Activated naive CD8-positive, alpha-beta T cell (primary cell): ENCODE data around the gene CEP19.
"Not testable (repeated sequence)": the region's sequence is repeated elsewhere in the genome, so short reads cannot be mapped to it uniquely, and the experiment has no call there.

ENCODE experiments used
- H3K27ac Mint-ChIP-seq: one replicate; pipeline ENCODE4 v1.8.0; 2021; ENCODE audit warnings: mixed read lengths
- H3K27me3 Mint-ChIP-seq: one replicate; pipeline ENCODE4 v1.8.0; 2021; ENCODE audit warnings: mixed read lengths
- H3K36me3 Mint-ChIP-seq: one replicate; pipeline ENCODE4 v1.8.0; 2021; ENCODE audit warnings: mixed read lengths
- H3K4me1 Mint-ChIP-seq: one replicate; pipeline ENCODE4 v1.8.0; 2021; ENCODE audit warnings: low read depth, mixed read lengths
- H3K4me3 Mint-ChIP-seq: one replicate; pipeline ENCODE4 v1.8.0; 2021; ENCODE audit warnings: mild to moderate bottlenecking, mixed read lengths
- H3K9me3 Mint-ChIP-seq: one replicate; pipeline ENCODE4 v1.8.0; 2021; ENCODE audit warnings: low read depth, mixed read lengths

Gene CEP19

GRCh38 chr3:196735751-196736150 lies 23.7 kb upstream of the CEP19 start:
- H3K9me3 Mint-ChIP-seq = no peaks in the 10 kb centered on the region
- H3K4me3 Mint-ChIP-seq = no peak overlapping the region
- peaks cover 6% of the 10 kb centered on the region for H3K36me3 Mint-ChIP-seq
- no peaks in the 10 kb centered on the region for H3K27me3 Mint-ChIP-seq
- H3K27ac Mint-ChIP-seq = no peak overlapping the region
- peaks cover 4% of the 10 kb centered on the region for H3K4me1 Mint-ChIP-seq

- Mint-ChIP-seq H3K9me3 (no peaks in the 10 kb centered on the region), H3K36me3 (peaks cover 11% of the 10 kb centered on the region), H3K27me3 (no peaks in the 10 kb centered on the region), H3K4me1 (peaks cover 13% of the 10 kb centered on the region), H3K27ac (no peak overlapping the region), H3K4me3 (no peak overlapping the region)
Observed at GRCh38 chr3:196726788-196727675, 15.0 kb upstream of the CEP19 start.

DNA sequence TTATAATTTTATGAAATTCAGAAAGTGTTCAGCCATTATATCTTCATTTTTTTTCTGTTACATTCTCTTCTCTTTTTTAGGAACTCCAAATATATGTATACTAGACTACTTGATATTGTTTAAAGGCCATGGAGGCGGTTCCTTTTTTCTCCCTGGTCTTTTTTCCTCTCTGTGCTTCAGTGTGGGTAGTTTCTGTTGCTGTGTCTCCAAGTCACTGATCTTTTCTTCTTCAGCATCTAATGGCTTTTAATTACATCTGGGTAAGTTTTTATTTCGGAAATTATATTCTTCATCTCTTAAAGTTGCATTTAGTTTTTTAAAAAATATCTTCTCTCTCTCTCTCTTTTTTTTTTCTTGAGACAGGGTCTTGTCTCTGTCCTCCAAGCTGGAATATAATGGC lies 9.0 kb upstream of the CEP19 start:
- H3K4me1 Mint-ChIP-seq = peaks cover 7% of the 10 kb centered on the region
- no peak overlapping the region for H3K27ac Mint-ChIP-seq
- H3K36me3 Mint-ChIP-seq = peaks cover 21% of the 10 kb centered on the region
- H3K9me3 Mint-ChIP-seq = no peaks in the 10 kb centered on the region
- H3K27me3 Mint-ChIP-seq = no peaks in the 10 kb centered on the region
- H3K4me3 Mint-ChIP-seq = no peak overlapping the region

DNA sequence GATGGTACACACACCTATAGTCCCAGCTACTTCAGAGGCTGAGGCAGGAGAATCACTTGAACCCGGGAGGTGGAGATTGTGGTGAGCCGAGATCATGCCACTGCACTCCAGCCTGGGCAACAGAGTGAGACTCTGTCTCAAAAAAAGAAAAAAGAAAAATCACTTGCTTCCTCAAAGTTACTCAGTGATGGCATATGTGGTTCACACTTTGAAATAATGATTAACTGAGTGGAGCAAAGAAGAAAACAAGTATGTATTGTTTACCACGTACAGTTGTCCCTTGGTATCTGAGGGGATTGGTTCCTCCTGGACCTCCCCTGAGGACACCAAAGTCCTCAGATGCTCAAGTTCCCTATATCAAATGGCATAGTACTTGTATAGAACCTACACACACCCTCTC lies 5.1 kb upstream of the CEP19 start:
- peaks cover 17% of the 10 kb centered on the region for H3K36me3 Mint-ChIP-seq
- H3K4me1 Mint-ChIP-seq = peaks cover 20% of the 10 kb centered on the region
- not testable (repeated sequence) for H3K27me3 Mint-ChIP-seq, H3K9me3 Mint-ChIP-seq, H3K4me3 Mint-ChIP-seq, H3K27ac Mint-ChIP-seq

DNA sequence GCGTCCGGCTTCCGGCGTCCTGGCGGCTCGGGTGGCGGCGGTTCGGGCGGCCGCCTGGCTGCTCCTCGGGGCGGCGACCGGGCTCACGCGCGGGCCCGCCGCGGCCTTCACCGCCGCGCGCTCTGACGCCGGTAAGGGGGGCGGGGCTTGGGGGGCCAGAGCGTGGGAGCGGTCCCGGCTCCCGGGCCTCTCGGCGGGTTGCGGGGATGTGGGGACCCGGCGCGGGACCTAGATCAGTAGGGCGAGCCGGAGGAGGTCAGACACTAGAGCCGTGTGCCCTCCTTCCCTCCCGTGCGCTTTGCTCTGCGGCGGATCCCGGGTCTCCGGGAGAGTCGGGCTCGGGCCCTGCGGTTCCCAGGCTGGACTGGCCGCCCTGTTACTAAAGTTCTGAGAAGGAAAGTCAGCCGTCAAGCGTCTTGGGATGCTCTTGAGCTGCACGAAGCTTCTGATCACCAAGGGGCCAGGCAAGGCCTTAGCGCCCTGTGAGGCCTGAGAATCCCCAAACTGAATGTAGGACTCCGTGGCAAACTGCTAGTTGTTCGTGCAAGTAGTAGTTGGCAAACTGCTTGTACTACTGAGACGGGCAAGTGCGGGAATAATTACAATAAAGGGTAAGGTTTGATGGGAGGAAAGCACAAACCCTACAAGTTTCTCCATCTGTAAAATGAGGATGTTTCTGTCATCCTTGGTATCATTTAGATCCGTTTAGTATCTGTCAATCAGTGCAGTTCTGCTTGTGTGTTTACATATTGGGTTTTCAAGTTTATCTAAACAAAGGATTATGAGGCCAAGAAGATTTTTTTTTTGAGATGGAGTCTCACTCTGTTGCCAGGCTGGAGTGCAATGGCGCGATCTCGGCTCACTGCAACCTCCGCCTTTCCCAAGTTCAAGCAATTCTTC lies 714 bp upstream of the CEP19 start:
- peak overlapping the region; percentile 83 for H3K27ac Mint-ChIP-seq
- no peaks in the 10 kb centered on the region for H3K27me3 Mint-ChIP-seq
- peak overlapping the region; percentile 90 for H3K4me3 Mint-ChIP-seq
- H3K9me3 Mint-ChIP-seq = no peaks in the 10 kb centered on the region
- H3K4me1 Mint-ChIP-seq = peaks cover 28% of the 10 kb centered on the region
- no peaks in the 10 kb centered on the region for H3K36me3 Mint-ChIP-seq

DNA sequence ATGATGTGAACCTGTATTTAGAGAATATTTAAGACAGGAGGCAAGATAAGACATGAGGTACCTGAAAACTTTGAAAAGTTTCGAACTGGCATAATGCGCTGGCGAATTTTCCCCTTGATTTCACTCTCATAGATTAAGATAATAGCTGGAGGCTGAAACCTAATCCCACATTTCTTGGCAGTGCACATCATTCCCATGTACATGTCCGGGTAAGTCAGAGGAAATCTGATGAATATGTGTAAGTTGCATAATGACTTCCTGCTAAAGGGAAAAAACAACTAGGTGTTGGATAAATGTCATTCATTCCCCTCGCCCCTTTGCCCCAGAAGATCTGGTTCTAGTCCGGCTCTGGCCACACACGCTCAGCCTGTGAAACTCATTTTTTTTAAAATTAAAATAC lies 3.6 kb downstream of the CEP19 start:
- no peak overlapping the region for H3K4me3 Mint-ChIP-seq

DNA sequence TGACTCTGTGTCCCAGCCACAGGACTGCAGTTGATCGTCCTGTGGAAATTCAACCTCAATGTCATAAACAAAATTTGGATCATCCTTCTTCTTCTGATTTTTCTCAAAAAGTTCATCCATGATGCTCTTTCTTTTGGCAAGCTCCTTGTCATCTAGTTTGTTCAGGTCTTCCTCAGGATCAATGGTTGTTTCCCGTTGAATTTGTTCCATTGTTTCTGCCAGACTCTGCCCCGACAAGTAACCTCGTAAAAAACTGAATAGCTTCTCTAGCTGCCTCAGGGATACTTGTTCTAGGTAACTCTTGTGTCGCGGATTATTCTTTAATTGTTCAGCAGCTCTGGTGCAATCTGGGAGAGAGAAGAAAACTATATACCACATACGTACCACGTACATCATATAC lies 4.5 kb downstream of the CEP19 start:
- Mint-ChIP-seq H3K36me3 (peaks cover 4% of the 10 kb centered on the region), H3K4me3 (no peak overlapping the region), H3K9me3 (no peaks in the 10 kb centered on the region), H3K27me3 (no peaks in the 10 kb centered on the region), H3K4me1 (peaks cover 13% of the 10 kb centered on the region), H3K27ac (no peak overlapping the region)

More for the DNA sequence above, 3.6 kb downstream of the CEP19 start:
- Mint-ChIP-seq H3K4me1 (peaks cover 18% of the 10 kb centered on the region), H3K36me3 (peaks cover 4% of the 10 kb centered on the region), H3K27me3 (no peaks in the 10 kb centered on the region), H3K27ac (no peak overlapping the region), H3K9me3 (no peaks in the 10 kb centered on the region)

DNA sequence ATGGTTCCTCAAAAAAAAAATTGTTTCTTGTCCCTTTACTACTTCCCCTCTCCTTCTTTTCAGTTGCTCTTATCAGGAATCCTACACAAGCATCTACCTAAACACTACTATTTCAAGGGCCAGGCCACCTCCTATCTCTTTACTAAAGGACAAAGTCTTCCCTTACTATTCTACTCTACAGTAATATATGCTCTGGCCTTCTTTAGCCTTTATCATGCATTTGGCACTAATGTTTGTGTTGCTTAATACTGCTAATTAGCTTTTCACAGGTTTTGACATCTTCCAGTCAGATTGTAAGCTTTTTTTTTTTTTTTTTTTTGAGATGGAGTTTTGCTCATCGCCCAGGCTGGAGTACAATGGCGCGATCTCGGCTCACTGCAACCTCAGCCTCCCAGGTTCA lies 5.3 kb downstream of the CEP19 start:
- Mint-ChIP-seq H3K4me1 (peaks cover 12% of the 10 kb centered on the region), H3K9me3 (no peaks in the 10 kb centered on the region), H3K36me3 (peaks cover 4% of the 10 kb centered on the region), H3K4me3 (no peak overlapping the region), H3K27me3 (no peaks in the 10 kb centered on the region), H3K27ac (no peak overlapping the region)

DNA sequence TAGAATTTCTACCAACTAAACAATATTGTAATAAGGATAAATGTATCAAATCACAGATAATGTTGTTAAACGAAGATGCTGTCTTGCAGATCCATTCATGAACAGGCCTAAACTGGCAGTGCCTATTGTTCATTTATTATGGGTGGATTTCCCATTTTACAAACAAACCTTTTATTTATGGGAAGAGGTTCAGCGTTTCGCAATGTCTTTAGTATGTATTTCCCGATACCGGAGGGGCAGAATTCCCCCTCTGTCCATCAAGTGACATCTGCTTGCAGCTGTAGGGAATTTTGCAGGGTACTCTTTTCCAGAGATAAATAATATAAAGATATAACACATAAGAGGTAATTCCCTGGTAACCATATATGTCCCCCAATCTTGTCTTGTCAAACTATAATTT lies 5.7 kb downstream of the CEP19 start:
- peaks cover 8% of the 10 kb centered on the region for H3K4me1 Mint-ChIP-seq
- no peak overlapping the region for H3K4me3 Mint-ChIP-seq
- no peaks in the 10 kb centered on the region for H3K9me3 Mint-ChIP-seq
- H3K27ac Mint-ChIP-seq = no peak overlapping the region
- H3K27me3 Mint-ChIP-seq = no peaks in the 10 kb centered on the region
- peaks cover 4% of the 10 kb centered on the region for H3K36me3 Mint-ChIP-seq

GRCh38 chr3:196700801-196701200 lies 11.2 kb downstream of the CEP19 start:
- Mint-ChIP-seq H3K27me3 (no peaks in the 10 kb centered on the region), H3K4me1 (peaks cover 3% of the 10 kb centered on the region), H3K27ac (no peak overlapping the region), H3K4me3 (no peak overlapping the region), H3K36me3 (no peaks in the 10 kb centered on the region), H3K9me3 (no peaks in the 10 kb centered on the region)

DNA sequence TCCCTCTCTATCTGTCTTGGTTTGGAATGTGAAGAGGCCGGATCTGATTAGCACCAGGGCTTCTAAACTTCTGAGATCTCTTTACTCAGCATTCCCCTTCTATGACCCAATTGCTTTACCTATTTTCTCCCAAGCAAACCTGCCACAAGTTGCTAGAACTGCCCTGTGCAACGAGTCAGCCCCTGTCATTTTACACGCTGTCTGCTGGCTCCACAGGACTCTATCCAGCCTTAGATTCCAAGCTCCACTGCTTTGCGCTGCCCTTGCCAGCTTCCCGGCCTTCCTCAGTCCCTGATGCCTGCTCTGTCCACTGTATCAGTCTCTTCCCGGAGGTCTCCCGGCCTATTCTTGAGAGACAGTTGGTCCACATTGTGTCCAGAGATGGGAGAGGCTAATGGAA lies 12.3 kb downstream of the CEP19 start:
- H3K4me3 Mint-ChIP-seq = no peak overlapping the region
- H3K36me3 Mint-ChIP-seq = no peaks in the 10 kb centered on the region

DNA sequence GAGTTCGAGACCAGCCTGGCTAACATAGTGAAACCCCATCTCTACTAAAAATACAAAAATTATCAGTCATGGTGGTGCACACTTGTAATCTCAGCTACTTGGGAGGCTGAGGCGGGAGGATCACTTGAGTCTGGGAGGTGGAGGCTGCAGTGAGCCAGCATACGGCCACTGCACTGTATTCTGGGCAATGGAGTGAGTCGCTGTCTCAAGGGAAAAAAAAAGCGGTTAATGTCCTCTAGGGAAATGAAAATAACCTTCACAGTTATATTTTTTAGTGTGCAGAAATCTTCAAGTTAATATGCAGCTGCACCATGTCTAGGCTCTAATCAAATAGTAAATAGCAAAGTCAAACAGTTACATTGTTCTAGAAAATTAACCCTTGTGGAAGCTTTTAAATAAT lies 14.8 kb downstream of the CEP19 start:
- Mint-ChIP-seq H3K27ac (no peak overlapping the region), H3K4me1 (peaks cover 8% of the 10 kb centered on the region), H3K4me3 (no peak overlapping the region), H3K36me3 (no peaks in the 10 kb centered on the region), H3K9me3 (no peaks in the 10 kb centered on the region), H3K27me3 (no peaks in the 10 kb centered on the region)

More for the DNA sequence above, 12.3 kb downstream of the CEP19 start:
- no peaks in the 10 kb centered on the region for H3K9me3 Mint-ChIP-seq
- H3K27ac Mint-ChIP-seq = no peak overlapping the region
- H3K4me1 Mint-ChIP-seq = peaks cover 6% of the 10 kb centered on the region
- no peaks in the 10 kb centered on the region for H3K27me3 Mint-ChIP-seq

- Mint-ChIP-seq H3K9me3 (no peaks in the 10 kb centered on the region), H3K4me1 (peaks cover 8% of the 10 kb centered on the region), H3K27ac (peak overlapping the region; percentile 84), H3K4me3 (peak overlapping the region; percentile 23), H3K36me3 (no peaks in the 10 kb centered on the region), H3K27me3 (no peaks in the 10 kb centered on the region)
Observed at GRCh38 chr3:196695849-196696226, 16.2 kb downstream of the CEP19 start.

- Mint-ChIP-seq H3K9me3 (no peaks in the 10 kb centered on the region), H3K27me3 (no peaks in the 10 kb centered on the region), H3K27ac (peak overlapping the region; percentile 84), H3K36me3 (no peaks in the 10 kb centered on the region), H3K4me1 (peaks cover 8% of the 10 kb centered on the region), H3K4me3 (peak overlapping the region; percentile 23)
Observed at GRCh38 chr3:196694941-196695848, 16.9 kb downstream of the CEP19 start.
